Mesothelial cell of epicardium (in vitro differentiated cells): ENCODE data around the gene DTNB. TPM values are rescaled to one million over a fixed set of nuclear protein-coding genes. Genes with fewer than 3 reads are reported as not detected.
"Not testable (repeated sequence)": the region's sequence is repeated elsewhere in the genome, so short reads cannot be mapped to it uniquely, and the experiment has no call there.

Experiments
- DNase-seq, 2 experiments: peaks; one replicate each; pipeline ENCODE4 v3.0.0; 2021; ENCODE audit warnings: low spot score in 2 of 2; ENCODE audit not compliant: unreplicated experiment in 2 of 2
- H3K27ac Mint-ChIP-seq: 2 replicates; pipeline ENCODE4 v1.8.0; 2021; ENCODE audit warnings: mixed read lengths
- H3K27me3 Mint-ChIP-seq: 2 replicates; pipeline ENCODE4 v1.8.0; 2021; ENCODE audit warnings: low read depth, mixed read lengths
- H3K36me3 Mint-ChIP-seq: 2 replicates; pipeline ENCODE4 v1.8.0; 2021; ENCODE audit warnings: mixed read lengths
- H3K4me1 Mint-ChIP-seq: 2 replicates; pipeline ENCODE4 v1.8.0; 2021; ENCODE audit warnings: mixed read lengths
- H3K4me3 Mint-ChIP-seq: 2 replicates; pipeline ENCODE4 v1.8.0; 2021; ENCODE audit warnings: mild to moderate bottlenecking, moderate library complexity, mixed read lengths
- H3K9me3 Mint-ChIP-seq: 2 replicates; pipeline ENCODE4 v1.8.0; 2021; ENCODE audit warnings: mixed read lengths
- CTCF ChIP-seq: fragments of 200-600 bp; sonication (generic); IDR thresholded peaks from one replicate; pipeline ENCODE4 v1.5.0; 2021; ENCODE audit warnings: antibody characterized with exemption; ENCODE audit not compliant: unreplicated experiment
- total RNA-seq: library from RNA; stranded (reverse); gene quantifications from 3 replicates; pipeline ENCODE4 v1.2.1, GENCODE V29; 2021

Gene DTNB
- total RNA-seq, 1 donor from 2014 or later: 36.3 TPM

- Mint-ChIP-seq H3K27me3 (no peaks in the 10 kb centered on the region), H3K36me3 (no peaks in the 10 kb centered on the region), H3K4me1 (peaks cover 9% of the 10 kb centered on the region), H3K9me3 (no peaks in the 10 kb centered on the region), H3K27ac (no peak overlapping the region), H3K4me3 (no peak overlapping the region)
- no peak for TF ChIP-seq CTCF
- DNase-seq: no peak
Measured at GRCh38 chr2:25606892-25607291, 66.5 kb downstream of the DTNB start.

- no peak for TF ChIP-seq CTCF
Measured at GRCh38 chr2:25602333-25602723, 71.0 kb downstream of the DTNB start.

GRCh38 chr2:25601711-25602332 lies 71.6 kb downstream of the DTNB start:
- not testable (repeated sequence) for H3K9me3 Mint-ChIP-seq, DNase-seq, H3K27me3 Mint-ChIP-seq, H3K36me3 Mint-ChIP-seq, H3K4me3 Mint-ChIP-seq
- H3K4me1 Mint-ChIP-seq: peaks cover 16% of the 10 kb centered on the region
- peak overlapping the region; percentile 49 for H3K27ac Mint-ChIP-seq

More at GRCh38 chr2:25602333-25602723, 71.0 kb downstream of the DTNB start:
- Mint-ChIP-seq H3K4me1 (peaks cover 16% of the 10 kb centered on the region), H3K9me3 (peaks cover 8% of the 10 kb centered on the region), H3K36me3 (peaks cover 6% of the 10 kb centered on the region), H3K27ac (peak overlapping the region; percentile 14), H3K27me3 (no peaks in the 10 kb centered on the region), H3K4me3 (no peak overlapping the region)
- no peak for DNase-seq

DNA sequence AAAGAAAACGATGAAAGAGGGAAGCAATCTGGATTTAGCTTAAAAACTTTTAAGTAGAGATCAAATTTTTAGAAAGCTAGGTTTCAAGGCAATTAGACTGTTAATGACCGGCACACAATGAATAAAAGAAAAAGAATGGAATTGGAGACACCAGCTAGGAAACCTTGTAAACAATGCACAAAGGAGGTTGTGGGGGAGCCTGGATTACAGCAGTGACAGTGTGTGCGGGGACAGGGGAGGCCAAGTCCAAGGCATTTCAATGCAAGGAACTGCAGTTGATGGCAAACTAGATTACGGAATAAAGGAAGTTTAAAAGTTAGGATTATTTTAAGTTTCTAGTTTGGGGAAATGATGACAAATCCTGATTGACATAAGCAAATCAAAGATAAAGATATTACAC lies 74.5 kb downstream of the DTNB start:
- no peak overlapping the region for H3K4me3 Mint-ChIP-seq
- peaks cover 9% of the 10 kb centered on the region for H3K36me3 Mint-ChIP-seq
- no peak overlapping the region for H3K27ac Mint-ChIP-seq
- DNase-seq: no peak
- TF ChIP-seq CTCF: no peak
- H3K9me3 Mint-ChIP-seq: peaks cover 8% of the 10 kb centered on the region
- H3K4me1 Mint-ChIP-seq: peaks cover 26% of the 10 kb centered on the region
- no peaks in the 10 kb centered on the region for H3K27me3 Mint-ChIP-seq

DNA sequence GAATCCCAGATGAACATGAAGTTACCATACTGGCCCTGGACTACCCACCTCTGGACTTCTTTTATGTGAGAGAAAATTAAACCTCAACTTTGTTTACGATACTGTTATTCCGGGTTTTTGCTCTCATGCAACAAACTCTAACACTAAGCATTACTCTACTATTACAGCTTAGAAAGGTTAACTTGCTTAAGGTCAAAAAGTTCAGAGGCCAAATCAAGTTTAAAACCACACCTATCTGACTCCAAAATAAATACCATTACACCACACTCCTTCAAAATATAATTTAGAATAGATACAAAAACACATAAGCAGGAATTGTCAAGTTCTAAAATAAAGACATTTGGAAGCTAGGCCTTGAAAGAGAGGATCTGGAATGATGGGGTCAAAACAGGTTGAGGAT lies 75.0 kb downstream of the DTNB start:
- peaks cover 9% of the 10 kb centered on the region for H3K36me3 Mint-ChIP-seq
- DNase-seq: no peak
- peaks cover 8% of the 10 kb centered on the region for H3K9me3 Mint-ChIP-seq
- H3K27me3 Mint-ChIP-seq: no peaks in the 10 kb centered on the region
- no peak overlapping the region for H3K27ac Mint-ChIP-seq
- H3K4me3 Mint-ChIP-seq: no peak overlapping the region
- no peak for TF ChIP-seq CTCF
- peaks cover 23% of the 10 kb centered on the region for H3K4me1 Mint-ChIP-seq

DNA sequence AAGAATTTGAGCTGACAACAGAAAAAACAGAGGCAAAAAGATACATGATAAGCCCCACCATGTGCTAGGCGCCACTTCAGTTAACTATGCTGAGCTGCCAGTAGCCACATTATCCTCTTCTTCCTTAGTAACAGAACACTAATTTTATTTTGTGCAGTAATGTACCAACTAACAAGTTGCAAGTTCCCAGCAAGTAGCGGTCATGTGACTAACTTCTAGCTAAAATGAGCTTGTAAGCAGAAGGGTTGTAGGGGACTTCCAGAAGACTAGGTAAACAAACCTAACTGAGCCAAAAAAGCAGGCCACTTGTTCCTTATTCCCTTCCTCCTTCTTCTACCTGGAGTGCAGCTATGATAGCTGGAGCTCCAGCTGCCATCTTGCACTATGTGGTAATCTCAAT lies 75.5 kb downstream of the DTNB start:
- peaks cover 21% of the 10 kb centered on the region for H3K4me1 Mint-ChIP-seq
- H3K27me3 Mint-ChIP-seq: no peaks in the 10 kb centered on the region
- no peak overlapping the region for H3K27ac Mint-ChIP-seq
- no peak for DNase-seq
- H3K36me3 Mint-ChIP-seq: peaks cover 9% of the 10 kb centered on the region
- H3K4me3 Mint-ChIP-seq: no peak overlapping the region
- peaks cover 8% of the 10 kb centered on the region for H3K9me3 Mint-ChIP-seq
- TF ChIP-seq CTCF: no peak
